Esophagus squamous epithelium (tissue), 5 donors: ENCODE results near the gene TBX2. TPM values are rescaled to one million over a fixed set of nuclear protein-coding genes. Genes with fewer than 3 reads are reported as not detected.
A peak's percentile ranks its signal among the peaks of the same experiment; 100 is the strongest.

ENCODE experiments used
- DNase-seq: peaks from one replicate; lab custom pipeline; 2025; lab: John Stamatoyannopoulos, UW
- H3K27ac ChIP-seq, 4 donors: fragments of 200-600 bp; sonication (generic); one replicate each; pipeline ENCODE4 v1.5.1; 2016 to 2019; ENCODE audit warnings: mild to moderate bottlenecking in 1 of 4
- H3K27me3 ChIP-seq, 4 donors: fragments of 200-600 bp; sonication (generic); 1 replicate in 3 of 4; 2 replicates in 1 of 4; pipeline versions ENCODE4 v1.5.1 to v1.6.0; 2017 to 2021; ENCODE audit warnings: antibody characterized with exemption in 1 of 4
- H3K36me3 ChIP-seq, 3 donors: fragments of 200-600 bp; sonication (generic); one replicate each; pipeline ENCODE4 v1.5.1; 2016 to 2019
- H3K4me1 ChIP-seq, 3 donors: fragments of 200-600 bp; sonication (generic); one replicate each; pipeline ENCODE4 v1.5.1; 2017 to 2019
- H3K4me3 ChIP-seq, 4 donors: fragments of 200-600 bp; sonication (generic); 1 replicate in 3 of 4; 2 replicates in 1 of 4; pipeline ENCODE4 v1.5.1; 2016 to 2019; ENCODE audit warnings: mild to moderate bottlenecking in 2 of 4, moderate library complexity in 1 of 4
- H3K9me3 ChIP-seq, 3 donors: fragments of 200-600 bp; sonication (generic); one replicate each; pipeline ENCODE4 v1.5.1; 2016 to 2019
- POLR2A ChIP-seq, 4 donors: fragments of 450-650 bp; IDR thresholded peaks; one replicate each; pipeline ENCODE4 v1.6.1; 2017; ENCODE audit warnings: antibody characterized with exemption in 4 of 4, mild to moderate bottlenecking in 4 of 4, moderate library complexity in 3 of 4
- WGBS, 2 donors: methylation state at CpG; one replicate each; pipeline ENCODE4 v1.1.5; 2018; 5-methylcytosine and 5-hydroxymethylcytosine counted together
- intact Hi-C: fragments of 100-400 bp; cut with DNase I; formaldehyde crosslinking; loops from one replicate; pipeline ENCODE4 v1.15.0; 2022
- total RNA-seq, 4 donors: library from RNA; depleted of rRNA; stranded (reverse); fragments of >200 nt; gene quantifications; one replicate each; pipeline ENCODE4 v1.1.0, GENCODE V29; 2016
- TF ChIP-seq, protein P1 (sequence below), 6 experiments: fragments of 450-650 bp in 4 of 6; fragments of 200-600 bp in 2 of 6; sonication (generic) in 2 of 6; IDR thresholded peaks; one replicate each; pipeline ENCODE4 v1.5.1; 2016 to 2019; ENCODE audit warnings: antibody characterized with exemption in 6 of 6, mild to moderate bottlenecking in 4 of 6, moderate library complexity in 4 of 6
- donor health status: DM: yes; HTN: yes; CAD: no.

The TBX2 gene
- total RNA-seq, 4 donors from 2014 or later, result 2.2 to 13.4 (median 4.2) TPM

GRCh38 chr17:61394630-61395408 is 4.8 kb upstream of the TBX2 start:
- H3K4me1 ChIP-seq, result peaks cover 30 to 52% (median 38%) of the 10 kb centered on the region in 3 donors
- peak overlapping the region in 1 of 4 donors; percentile 81 for H3K4me3 ChIP-seq
- no peaks in the 10 kb centered on the region for H3K9me3 ChIP-seq
- TF ChIP-seq, protein P1, sequence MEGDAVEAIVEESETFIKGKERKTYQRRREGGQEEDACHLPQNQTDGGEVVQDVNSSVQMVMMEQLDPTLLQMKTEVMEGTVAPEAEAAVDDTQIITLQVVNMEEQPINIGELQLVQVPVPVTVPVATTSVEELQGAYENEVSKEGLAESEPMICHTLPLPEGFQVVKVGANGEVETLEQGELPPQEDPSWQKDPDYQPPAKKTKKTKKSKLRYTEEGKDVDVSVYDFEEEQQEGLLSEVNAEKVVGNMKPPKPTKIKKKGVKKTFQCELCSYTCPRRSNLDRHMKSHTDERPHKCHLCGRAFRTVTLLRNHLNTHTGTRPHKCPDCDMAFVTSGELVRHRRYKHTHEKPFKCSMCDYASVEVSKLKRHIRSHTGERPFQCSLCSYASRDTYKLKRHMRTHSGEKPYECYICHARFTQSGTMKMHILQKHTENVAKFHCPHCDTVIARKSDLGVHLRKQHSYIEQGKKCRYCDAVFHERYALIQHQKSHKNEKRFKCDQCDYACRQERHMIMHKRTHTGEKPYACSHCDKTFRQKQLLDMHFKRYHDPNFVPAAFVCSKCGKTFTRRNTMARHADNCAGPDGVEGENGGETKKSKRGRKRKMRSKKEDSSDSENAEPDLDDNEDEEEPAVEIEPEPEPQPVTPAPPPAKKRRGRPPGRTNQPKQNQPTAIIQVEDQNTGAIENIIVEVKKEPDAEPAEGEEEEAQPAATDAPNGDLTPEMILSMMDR (IDR thresholded peaks at IDR 0.05), result no peak
- no peak for TF ChIP-seq POLR2A (IDR thresholded peaks at IDR 0.05)
- H3K27ac ChIP-seq, result peak overlapping the region; percentile 79 to 92 (median 87)
- peaks cover 26 to 54% (median 33%) of the 10 kb centered on the region in 4 donors for H3K27me3 ChIP-seq
- intact Hi-C loops, result loop anchor here (5.0 kb wide), 1 partner anchor 393 kb away; no protein-coding TSS in a partner anchor
- 74 to 80% methylated on average over 8 to 9 of the region's 10 CpGs for WGBS, 2 donors
- no peak for DNase-seq
- H3K36me3 ChIP-seq, result no peaks in the 10 kb centered on the region

- no peaks in the 10 kb centered on the region for H3K36me3 ChIP-seq
- 68% methylated on average over 15 of the region's 38 CpGs; no CpG with 5 or more reads in 1 of the 2 donors for WGBS, 2 donors
- H3K27ac ChIP-seq, result peak overlapping the region; percentile 79 to 92 (median 87)
- intact Hi-C loops, result loop anchor here (5.0 kb wide), 1 partner anchor 393 kb away; no protein-coding TSS in a partner anchor
- peaks cover 26 to 60% (median 34%) of the 10 kb centered on the region in 4 donors for H3K27me3 ChIP-seq
- no peak for TF ChIP-seq POLR2A (IDR thresholded peaks at IDR 0.05)
- TF ChIP-seq, protein P1 (IDR thresholded peaks at IDR 0.05), result no peak
- H3K9me3 ChIP-seq, result no peaks in the 10 kb centered on the region
- peak overlapping the region in 3 of 4 donors; percentile 53 to 81 (median 53) for H3K4me3 ChIP-seq
- no peak for DNase-seq
- H3K4me1 ChIP-seq, result peaks cover 25 to 49% (median 42%) of the 10 kb centered on the region in 3 donors
Measured at GRCh38 chr17:61395409-61395982, 4.1 kb upstream of the TBX2 start.

- Histone ChIP-seq H3K4me1 (peaks cover 30 to 53% (median 46%) of the 10 kb centered on the region in 3 donors), H3K27me3 (peaks cover 26 to 66% (median 40%) of the 10 kb centered on the region in 4 donors), H3K9me3 (no peaks in the 10 kb centered on the region), H3K36me3 (no peaks in the 10 kb centered on the region), H3K27ac (peak overlapping the region; percentile 79 to 92 (median 87)), H3K4me3 (peak overlapping the region; percentile 38 to 81 (median 53))
- WGBS, 2 donors, result 4% methylated on average over 5 of the region's 63 CpGs; no CpG with 5 or more reads in 1 of the 2 donors
- intact Hi-C loops, result loop anchor here (5.0 kb wide), 1 partner anchor 394 kb away; no protein-coding TSS in a partner anchor
- DNase-seq, result no peak
- no peak for TF ChIP-seq POLR2A (IDR thresholded peaks at IDR 0.05)
- TF ChIP-seq, protein P1 (IDR thresholded peaks at IDR 0.05), result no peak
Measured at GRCh38 chr17:61395983-61396585, 3.6 kb upstream of the TBX2 start.

- Histone ChIP-seq H3K4me3 (peak overlapping the region; percentile 38 to 81 (median 53)), H3K27me3 (peaks cover 29 to 72% (median 45%) of the 10 kb centered on the region in 4 donors), H3K4me1 (peaks cover 30 to 58% (median 46%) of the 10 kb centered on the region in 3 donors), H3K9me3 (no peaks in the 10 kb centered on the region), H3K36me3 (no peaks in the 10 kb centered on the region), H3K27ac (peak overlapping the region; percentile 79 to 92 (median 87))
- DNase-seq, result no peak
- no peak for TF ChIP-seq POLR2A (IDR thresholded peaks at IDR 0.05)
- WGBS, 2 donors, result no CpG with 5 or more reads among the region's 46 CpGs
- intact Hi-C loops, result loop anchor here (5.0 kb wide), 1 partner anchor 394 kb away; no protein-coding TSS in a partner anchor
Measured at GRCh38 chr17:61396586-61397085, 3.0 kb upstream of the TBX2 start.
